ENCODE measurements around the gene TSEN54.

TSEN54 gene

GRCh38 chr17:75511610-75512575, 4.4 kb upstream of the TSEN54 start:
- TF ChIP-seq POLR2AphosphoS5 (IDR thresholded peaks at IDR 0.05; ENCODE audit: low read depth, low read length) (no peak), TAF1 (IDR thresholded peaks at IDR 0.05; ENCODE audit: borderline replicate concordance, insufficient read depth, low read length) (no peak), FOXP2 (optimal IDR thresholded peaks at IDR 0.05; ENCODE audit: borderline replicate concordance, extremely low read depth, extremely low read length, insufficient read depth) (no peak), SIN3A (IDR thresholded peaks at IDR 0.05; ENCODE audit: borderline replicate concordance, insufficient read depth, low read length) (no peak), REST (IDR thresholded peaks at IDR 0.05; ENCODE audit: insufficient read depth in 1 of 2, low read depth in 2 of 2, low read length in 2 of 2) (no peak)

- TF ChIP-seq TAF1 (IDR thresholded peaks at IDR 0.05; ENCODE audit: borderline replicate concordance, insufficient read depth, low read length) (no peak), REST (IDR thresholded peaks at IDR 0.05; ENCODE audit: insufficient read depth in 1 of 2, low read depth in 2 of 2, low read length in 2 of 2) (no peak), SIN3A (IDR thresholded peaks at IDR 0.05; ENCODE audit: borderline replicate concordance, insufficient read depth, low read length) (no peak), FOXP2 (optimal IDR thresholded peaks at IDR 0.05; ENCODE audit: borderline replicate concordance, extremely low read depth, extremely low read length, insufficient read depth) (no peak), POLR2AphosphoS5 (IDR thresholded peaks at IDR 0.05; ENCODE audit: low read depth, low read length) (no peak)
These were observed 3.2 kb upstream of the TSEN54 start for GRCh38 chr17:75512926-75513640.

GRCh38 chr17:75513641-75514000, 2.7 kb upstream of the TSEN54 start:
- TF ChIP-seq SIN3A (IDR thresholded peaks at IDR 0.05; ENCODE audit: borderline replicate concordance, insufficient read depth, low read length) (no peak), TAF1 (IDR thresholded peaks at IDR 0.05; ENCODE audit: borderline replicate concordance, insufficient read depth, low read length) (no peak), REST (IDR thresholded peaks at IDR 0.05; ENCODE audit: insufficient read depth in 1 of 2, low read depth in 2 of 2, low read length in 2 of 2) (no peak), POLR2AphosphoS5 (IDR thresholded peaks at IDR 0.05; ENCODE audit: low read depth, low read length) (no peak), FOXP2 (optimal IDR thresholded peaks at IDR 0.05; ENCODE audit: borderline replicate concordance, extremely low read depth, extremely low read length, insufficient read depth) (no peak)

- TF ChIP-seq TAF1 (IDR thresholded peaks at IDR 0.05; ENCODE audit: borderline replicate concordance, insufficient read depth, low read length) (no peak), FOXP2 (optimal IDR thresholded peaks at IDR 0.05; ENCODE audit: borderline replicate concordance, extremely low read depth, extremely low read length, insufficient read depth) (no peak), SIN3A (IDR thresholded peaks at IDR 0.05; ENCODE audit: borderline replicate concordance, insufficient read depth, low read length) (no peak), REST (IDR thresholded peaks at IDR 0.05; ENCODE audit: insufficient read depth in 1 of 2, low read depth in 2 of 2, low read length in 2 of 2) (no peak), POLR2AphosphoS5 (IDR thresholded peaks at IDR 0.05; ENCODE audit: low read depth, low read length) (no peak)
These were observed 1.9 kb upstream of the TSEN54 start for GRCh38 chr17:75514299-75514918.

Measured in PFSK-1 (cell line).